ENCODE data around the gene EPN3.

DNA sequence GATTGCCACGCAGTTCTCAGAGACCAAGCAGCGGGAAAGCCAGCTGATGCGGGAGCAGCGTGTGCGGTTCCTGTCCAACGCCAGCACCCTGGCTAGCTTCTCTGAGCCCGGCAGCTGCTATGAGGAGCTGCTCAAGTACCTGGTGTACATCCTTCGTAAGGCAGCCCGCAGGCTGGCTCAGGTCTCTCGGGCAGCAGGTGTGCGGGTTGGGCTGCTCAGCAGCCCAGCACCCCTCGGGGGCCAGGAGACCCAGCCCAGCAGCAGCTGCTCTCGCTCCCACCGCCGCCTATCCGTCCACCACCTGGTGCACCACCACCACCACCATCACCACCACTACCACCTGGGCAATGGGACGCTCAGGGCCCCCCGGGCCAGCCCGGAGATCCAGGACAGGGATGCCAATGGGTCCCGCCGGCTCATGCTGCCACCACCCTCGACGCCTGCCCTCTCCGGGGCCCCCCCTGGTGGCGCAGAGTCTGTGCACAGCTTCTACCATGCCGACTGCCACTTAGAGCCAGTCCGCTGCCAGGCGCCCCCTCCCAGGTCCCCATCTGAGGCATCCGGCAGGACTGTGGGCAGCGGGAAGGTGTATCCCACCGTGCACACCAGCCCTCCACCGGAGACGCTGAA, 43.2 kb downstream of the EPN3 start:
- TF ChIP-seq CTCF (IDR thresholded peaks at IDR 0.05) (no peak), POLR2A (IDR thresholded peaks at IDR 0.05) (no peak)

Measured in uterus (tissue), 2 donors.